Tibial nerve (tissue), 4 donors: ENCODE measurements around the gene OVCH2.

Experiments
- EP300 ChIP-seq, 2 donors: sonication (generic); formaldehyde crosslinking; IDR thresholded peaks; one replicate each; pipeline ENCODE4 v1.6.1; 2017; ENCODE audit warnings: antibody characterized with exemption in 2 of 2, mild to moderate bottlenecking in 1 of 2
- POLR2A ChIP-seq, 2 donors: fragments of 450-650 bp; IDR thresholded peaks; one replicate each; pipeline ENCODE4 v1.6.1; 2017; ENCODE audit warnings: antibody characterized with exemption in 2 of 2, mild to moderate bottlenecking in 2 of 2, moderate library complexity in 2 of 2
- TF ChIP-seq, protein P1 (sequence below), 5 experiments: fragments of 200-600 bp in 3 of 5; fragments of 450-650 bp in 2 of 5; sonication (generic) in 3 of 5; IDR thresholded peaks; one replicate each; pipeline ENCODE4 v1.5.1; 2016 to 2019; ENCODE audit warnings: antibody characterized with exemption in 5 of 5, mild to moderate bottlenecking in 3 of 5, moderate library complexity in 2 of 5

- TF ChIP-seq, protein P1, sequence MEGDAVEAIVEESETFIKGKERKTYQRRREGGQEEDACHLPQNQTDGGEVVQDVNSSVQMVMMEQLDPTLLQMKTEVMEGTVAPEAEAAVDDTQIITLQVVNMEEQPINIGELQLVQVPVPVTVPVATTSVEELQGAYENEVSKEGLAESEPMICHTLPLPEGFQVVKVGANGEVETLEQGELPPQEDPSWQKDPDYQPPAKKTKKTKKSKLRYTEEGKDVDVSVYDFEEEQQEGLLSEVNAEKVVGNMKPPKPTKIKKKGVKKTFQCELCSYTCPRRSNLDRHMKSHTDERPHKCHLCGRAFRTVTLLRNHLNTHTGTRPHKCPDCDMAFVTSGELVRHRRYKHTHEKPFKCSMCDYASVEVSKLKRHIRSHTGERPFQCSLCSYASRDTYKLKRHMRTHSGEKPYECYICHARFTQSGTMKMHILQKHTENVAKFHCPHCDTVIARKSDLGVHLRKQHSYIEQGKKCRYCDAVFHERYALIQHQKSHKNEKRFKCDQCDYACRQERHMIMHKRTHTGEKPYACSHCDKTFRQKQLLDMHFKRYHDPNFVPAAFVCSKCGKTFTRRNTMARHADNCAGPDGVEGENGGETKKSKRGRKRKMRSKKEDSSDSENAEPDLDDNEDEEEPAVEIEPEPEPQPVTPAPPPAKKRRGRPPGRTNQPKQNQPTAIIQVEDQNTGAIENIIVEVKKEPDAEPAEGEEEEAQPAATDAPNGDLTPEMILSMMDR (IDR thresholded peaks at IDR 0.05): no peak
- TF ChIP-seq POLR2A (IDR thresholded peaks at IDR 0.05) (no peak), EP300 (IDR thresholded peaks at IDR 0.05) (peak in 1 of 2 donors; percentile 12)
These were observed 38.8 kb downstream of the OVCH2 start for GRCh38 chr11:7667460-7667859.
